HEK293 (cell line): ENCODE results near the gene CYB5B.

ENCODE experiments used
- CTCF ChIA-PET: fragments of 350-600 bp; formaldehyde crosslinking; extraction: SDS; loops from one replicate; lab custom pipeline; 2021; ENCODE audit warnings: antibody characterized with exemption; lab: Yijun Ruan, JAX
- POLR2A ChIA-PET: fragments of 300-600 bp; formaldehyde crosslinking; extraction: SDS; loops from one replicate; lab custom pipeline; 2020; ENCODE audit warnings: antibody characterized with exemption, inconsistent platforms; lab: Yijun Ruan, JAX
- H3K27ac ChIP-seq: fragments of 200-500 bp; sonication (Bioruptor generic); 2 replicates; pipeline ENCODE4 v1.5.1; 2014; ENCODE audit warnings: low read depth, low read length, control low read depth, inconsistent platforms; ENCODE audit errors: extremely low read depth
- H3K36me3 ChIP-seq, 2 experiments: fragments of 200-500 bp in 1 of 2; sonication (Bioruptor generic) in 1 of 2; 1 replicate in 1 of 2; 2 replicates in 1 of 2; pipeline ENCODE4 v1.5.1; 2014 to 2017; ENCODE audit warnings: inconsistent platforms in 2 of 2, low read length in 2 of 2; ENCODE audit not compliant: control insufficient read depth in 2 of 2, insufficient read depth in 1 of 2
- H3K4me1 ChIP-seq: fragments of 200-500 bp; sonication (Bioruptor generic); 2 replicates; pipeline ENCODE4 v1.5.1; 2014; ENCODE audit warnings: mild to moderate bottlenecking, low read length, inconsistent platforms; ENCODE audit not compliant: control insufficient read depth, insufficient read depth
- H3K4me3 ChIP-seq: 2 replicates; pipeline ENCODE4 v1.5.1; 2011; ENCODE audit warnings: low read depth, mild to moderate bottlenecking, control low read depth, low read length, moderate library complexity
- H3K9me3 ChIP-seq: fragments of 200-500 bp; sonication (Bioruptor generic); 2 replicates; pipeline ENCODE4 v1.5.1; 2014; ENCODE audit warnings: low read depth, low read length, inconsistent platforms; ENCODE audit not compliant: control insufficient read depth, insufficient read depth
- MYNN ChIP-seq: fragments of 450-650 bp; formaldehyde crosslinking; IDR thresholded peaks from 2 replicates; pipeline ENCODE4 v1.5.1; 2016; ENCODE audit warnings: missing biosample characterization, missing genetic modification characterization, borderline replicate concordance
- OVOL3 ChIP-seq: fragments of 450-650 bp; formaldehyde crosslinking; IDR thresholded peaks from 2 replicates; pipeline ENCODE4 v1.5.1; 2016; ENCODE audit warnings: missing biosample characterization, missing genetic modification characterization
- SP7 ChIP-seq: fragments of 450-650 bp; formaldehyde crosslinking; IDR thresholded peaks from 2 replicates; pipeline ENCODE4 v1.5.1; 2016; ENCODE audit warnings: missing biosample characterization, missing genetic modification characterization
- ZBTB48 ChIP-seq: fragments of 450-650 bp; formaldehyde crosslinking; IDR thresholded peaks from 2 replicates; pipeline ENCODE4 v1.5.1; 2016; ENCODE audit warnings: missing biosample characterization, missing genetic modification characterization
- ZFP3 ChIP-seq: fragments of 450-650 bp; formaldehyde crosslinking; IDR thresholded peaks from 2 replicates; pipeline ENCODE4 v1.5.1; 2016; ENCODE audit warnings: low read depth, missing biosample characterization, missing genetic modification characterization
- ZFP41 ChIP-seq: fragments of 450-650 bp; formaldehyde crosslinking; IDR thresholded peaks from 2 replicates; pipeline ENCODE4 v1.5.1; 2016; ENCODE audit warnings: missing biosample characterization, missing genetic modification characterization, borderline replicate concordance
- ZNF155 ChIP-seq: fragments of 450-650 bp; formaldehyde crosslinking; IDR thresholded peaks from 2 replicates; pipeline ENCODE4 v1.5.1; 2016; ENCODE audit warnings: missing biosample characterization, missing genetic modification characterization
- ZNF174 ChIP-seq: fragments of 450-650 bp; formaldehyde crosslinking; IDR thresholded peaks from 2 replicates; pipeline ENCODE4 v1.5.0; 2017; ENCODE audit warnings: missing biosample characterization, mild to moderate bottlenecking, missing genetic modification characterization
- ZNF416 ChIP-seq: fragments of 450-650 bp; formaldehyde crosslinking; IDR thresholded peaks from 2 replicates; pipeline ENCODE4 v1.5.1; 2016; ENCODE audit warnings: missing biosample characterization, missing genetic modification characterization
- ZNF521 ChIP-seq: fragments of 450-650 bp; formaldehyde crosslinking; IDR thresholded peaks from 2 replicates; pipeline ENCODE4 v1.5.1; 2017; ENCODE audit warnings: missing biosample characterization, mild to moderate bottlenecking, missing genetic modification characterization
- ZNF549 ChIP-seq: fragments of 450-650 bp; IDR thresholded peaks from 2 replicates; pipeline ENCODE4 v1.5.1; 2018; ENCODE audit warnings: missing biosample characterization, missing genetic modification characterization, mild to moderate bottlenecking, inconsistent platforms, moderate library complexity
- ZNF626 ChIP-seq: fragments of 450-650 bp; sonication (Bioruptor Pico); formaldehyde crosslinking; IDR thresholded peaks from 2 replicates; pipeline ENCODE4 v1.5.1; 2018; ENCODE audit warnings: missing biosample characterization, missing genetic modification characterization, inconsistent platforms
- ZNF629 ChIP-seq: fragments of 450-650 bp; formaldehyde crosslinking; IDR thresholded peaks from 2 replicates; pipeline ENCODE4 v1.5.1; 2017; ENCODE audit warnings: missing biosample characterization, missing genetic modification characterization
- ZNF785 ChIP-seq: fragments of 450-650 bp; formaldehyde crosslinking; IDR thresholded peaks from 2 replicates; pipeline ENCODE4 v1.5.1; 2016; ENCODE audit warnings: missing biosample characterization, missing genetic modification characterization
- TF ChIP-seq, protein P1 (sequence below): fragments of 450-650 bp; formaldehyde crosslinking; IDR thresholded peaks from 2 replicates; pipeline ENCODE4 v1.5.1; 2017; ENCODE audit warnings: missing biosample characterization, missing genetic modification characterization
- TF ChIP-seq, protein P2 (sequence below): fragments of 450-650 bp; formaldehyde crosslinking; IDR thresholded peaks from 2 replicates; pipeline ENCODE4 v1.5.1; 2016; ENCODE audit warnings: missing biosample characterization, missing genetic modification characterization
- TF ChIP-seq, protein P3 (sequence below): fragments of 450-650 bp; formaldehyde crosslinking; IDR thresholded peaks from 2 replicates; pipeline ENCODE4 v1.5.1; 2016; ENCODE audit warnings: missing biosample characterization, missing genetic modification characterization
- TF ChIP-seq, protein P4 (sequence below): fragments of 450-650 bp; formaldehyde crosslinking; IDR thresholded peaks from 2 replicates; pipeline ENCODE4 v1.5.1; 2016; ENCODE audit warnings: missing biosample characterization, missing genetic modification characterization
- TF ChIP-seq, protein P5 (sequence below): fragments of 450-650 bp; formaldehyde crosslinking; IDR thresholded peaks from 2 replicates; pipeline ENCODE4 v1.5.1; 2016; ENCODE audit warnings: missing biosample characterization, missing genetic modification characterization
- TF ChIP-seq, protein P6 (sequence below): IDR thresholded peaks from 2 replicates; pipeline ENCODE4 v1.6.1; 2011; ENCODE audit warnings: mild to moderate bottlenecking, low read depth, low read length, borderline replicate concordance

Gene CYB5B

DNA sequence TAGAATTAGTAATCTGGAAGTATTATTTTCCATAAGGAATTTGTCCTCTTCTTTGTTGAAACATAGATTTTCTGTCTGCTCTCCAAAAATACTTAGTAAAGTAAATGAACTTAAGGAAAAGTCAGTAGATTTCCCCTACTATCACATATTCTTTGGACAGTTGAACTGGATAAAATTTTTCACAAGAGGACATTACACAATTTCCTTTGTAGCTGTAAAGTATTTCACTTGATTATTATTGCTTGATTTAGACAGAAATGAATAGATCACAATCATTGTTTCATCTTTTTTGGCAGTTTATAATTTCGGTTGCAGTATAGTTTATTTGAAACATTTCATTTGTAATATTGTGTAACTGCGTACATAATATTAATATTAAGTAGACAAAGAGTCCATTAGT, 12.5 kb downstream of the CYB5B start (continued):
- TF ChIP-seq SP7 (tag by site-specific recombination) (no peak), ZFP3 (tag by site-specific recombination) (no peak), ZNF785 (no peak), ZNF155 (tag by site-specific recombination) (no peak), ZNF416 (tag by site-specific recombination) (no peak), ZNF549 (no peak), ZNF521 (tag by site-specific recombination) (no peak), ZNF629 (tag by site-specific recombination) (no peak)

DNA sequence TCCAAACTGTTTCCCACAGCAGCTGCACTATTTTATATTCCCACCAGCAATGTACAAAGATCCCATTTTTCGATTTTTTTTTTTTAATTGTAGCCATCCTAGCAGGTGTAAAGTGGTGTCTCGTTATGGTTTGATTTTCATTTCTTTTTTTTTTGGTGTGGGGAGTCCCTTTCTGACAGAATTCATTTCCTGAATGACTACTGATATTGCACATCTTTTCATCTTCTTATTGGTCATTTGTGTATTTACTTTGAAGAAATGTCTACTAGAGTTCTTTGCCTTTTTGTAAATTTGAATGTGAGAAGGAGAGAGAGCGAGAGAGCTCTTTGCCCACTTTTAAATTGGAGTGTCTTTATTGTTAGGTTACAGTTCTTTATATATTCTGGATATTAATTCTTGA, 14.0 kb downstream of the CYB5B start:
- Histone ChIP-seq H3K27ac (no peak overlapping the region), H3K36me3 (peaks cover 4 to 18% of the 10 kb centered on the region in 2 experiments; a peak in 2 of 3 replicates)
- CTCF ChIA-PET: interaction anchor here (0.6 kb wide), 1 partner anchor 62 kb away, joined by 4 read pairs; no protein-coding TSS in a partner anchor

DNA sequence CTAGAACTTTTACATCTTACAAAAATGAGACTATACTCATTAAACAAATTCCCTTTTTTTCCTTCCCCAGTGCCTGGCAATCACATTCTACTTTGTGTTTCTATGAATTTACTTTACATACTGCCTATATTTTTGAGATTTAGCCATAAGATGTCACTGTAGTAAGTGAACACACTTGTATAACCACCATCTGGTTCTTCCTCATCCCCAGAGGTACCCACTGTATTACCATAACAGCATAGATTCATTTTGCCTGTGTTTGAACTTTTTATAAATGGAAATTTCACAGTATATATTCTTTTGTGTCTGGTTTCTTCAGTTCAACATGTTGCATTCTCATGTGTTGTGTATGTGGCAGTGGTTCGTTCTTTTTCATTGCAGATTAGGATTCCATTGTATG, 15.8 kb downstream of the CYB5B start:
- Histone ChIP-seq H3K9me3 (no peaks in the 10 kb centered on the region), H3K36me3 (peaks cover 4 to 5% of the 10 kb centered on the region in 2 experiments; a peak in 2 of 3 replicates), H3K4me3 (no peak overlapping the region), H3K4me1 (peaks cover 13% of the 10 kb centered on the region), H3K27ac (no peak overlapping the region)
- ChIA-PET POLR2A (no interaction called here), CTCF (interaction anchor here (0.6 kb wide), 1 partner anchor 12 kb away, joined by 3 read pairs; no protein-coding TSS in a partner anchor)
- TF ChIP-seq ZFP41 (no peak), ZNF174 (tag by site-specific recombination) (no peak), MYNN (no peak), ZBTB48 (tag by site-specific recombination) (no peak)
- TF ChIP-seq, protein P1, sequence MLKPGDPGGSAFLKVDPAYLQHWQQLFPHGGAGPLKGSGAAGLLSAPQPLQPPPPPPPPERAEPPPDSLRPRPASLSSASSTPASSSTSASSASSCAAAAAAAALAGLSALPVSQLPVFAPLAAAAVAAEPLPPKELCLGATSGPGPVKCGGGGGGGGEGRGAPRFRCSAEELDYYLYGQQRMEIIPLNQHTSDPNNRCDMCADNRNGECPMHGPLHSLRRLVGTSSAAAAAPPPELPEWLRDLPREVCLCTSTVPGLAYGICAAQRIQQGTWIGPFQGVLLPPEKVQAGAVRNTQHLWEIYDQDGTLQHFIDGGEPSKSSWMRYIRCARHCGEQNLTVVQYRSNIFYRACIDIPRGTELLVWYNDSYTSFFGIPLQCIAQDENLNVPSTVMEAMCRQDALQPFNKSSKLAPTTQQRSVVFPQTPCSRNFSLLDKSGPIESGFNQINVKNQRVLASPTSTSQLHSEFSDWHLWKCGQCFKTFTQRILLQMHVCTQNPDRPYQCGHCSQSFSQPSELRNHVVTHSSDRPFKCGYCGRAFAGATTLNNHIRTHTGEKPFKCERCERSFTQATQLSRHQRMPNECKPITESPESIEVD: no peak
- TF ChIP-seq, protein P2, sequence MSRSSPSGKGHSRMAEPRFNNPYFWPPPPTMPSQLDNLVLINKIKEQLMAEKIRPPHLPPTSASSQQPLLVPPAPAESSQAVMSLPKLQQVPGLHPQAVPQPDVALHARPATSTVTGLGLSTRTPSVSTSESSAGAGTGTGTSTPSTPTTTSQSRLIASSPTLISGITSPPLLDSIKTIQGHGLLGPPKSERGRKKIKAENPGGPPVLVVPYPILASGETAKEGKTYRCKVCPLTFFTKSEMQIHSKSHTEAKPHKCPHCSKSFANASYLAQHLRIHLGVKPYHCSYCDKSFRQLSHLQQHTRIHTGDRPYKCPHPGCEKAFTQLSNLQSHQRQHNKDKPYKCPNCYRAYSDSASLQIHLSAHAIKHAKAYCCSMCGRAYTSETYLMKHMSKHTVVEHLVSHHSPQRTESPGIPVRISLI (tag by site-specific recombination): no peak
- TF ChIP-seq, protein P3, sequence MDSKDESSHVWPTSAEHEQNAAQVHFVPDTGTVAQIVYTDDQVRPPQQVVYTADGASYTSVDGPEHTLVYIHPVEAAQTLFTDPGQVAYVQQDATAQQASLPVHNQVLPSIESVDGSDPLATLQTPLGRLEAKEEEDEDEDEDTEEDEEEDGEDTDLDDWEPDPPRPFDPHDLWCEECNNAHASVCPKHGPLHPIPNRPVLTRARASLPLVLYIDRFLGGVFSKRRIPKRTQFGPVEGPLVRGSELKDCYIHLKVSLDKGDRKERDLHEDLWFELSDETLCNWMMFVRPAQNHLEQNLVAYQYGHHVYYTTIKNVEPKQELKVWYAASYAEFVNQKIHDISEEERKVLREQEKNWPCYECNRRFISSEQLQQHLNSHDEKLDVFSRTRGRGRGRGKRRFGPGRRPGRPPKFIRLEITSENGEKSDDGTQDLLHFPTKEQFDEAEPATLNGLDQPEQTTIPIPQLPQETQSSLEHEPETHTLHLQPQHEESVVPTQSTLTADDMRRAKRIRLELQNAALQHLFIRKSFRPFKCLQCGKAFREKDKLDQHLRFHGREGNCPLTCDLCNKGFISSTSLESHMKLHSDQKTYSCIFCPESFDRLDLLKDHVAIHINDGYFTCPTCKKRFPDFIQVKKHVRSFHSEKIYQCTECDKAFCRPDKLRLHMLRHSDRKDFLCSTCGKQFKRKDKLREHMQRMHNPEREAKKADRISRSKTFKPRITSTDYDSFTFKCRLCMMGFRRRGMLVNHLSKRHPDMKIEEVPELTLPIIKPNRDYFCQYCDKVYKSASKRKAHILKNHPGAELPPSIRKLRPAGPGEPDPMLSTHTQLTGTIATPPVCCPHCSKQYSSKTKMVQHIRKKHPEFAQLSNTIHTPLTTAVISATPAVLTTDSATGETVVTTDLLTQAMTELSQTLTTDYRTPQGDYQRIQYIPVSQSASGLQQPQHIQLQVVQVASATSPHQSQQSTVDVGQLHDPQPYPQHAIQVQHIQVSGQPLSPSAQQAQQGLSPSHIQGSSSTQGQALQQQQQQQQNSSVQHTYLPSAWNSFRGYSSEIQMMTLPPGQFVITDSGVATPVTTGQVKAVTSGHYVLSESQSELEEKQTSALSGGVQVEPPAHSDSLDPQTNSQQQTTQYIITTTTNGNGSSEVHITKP (tag by site-specific recombination): no peak

More for the DNA sequence above, 14.0 kb downstream of the CYB5B start:
- H3K9me3 ChIP-seq: no peaks in the 10 kb centered on the region
- no peak overlapping the region for H3K4me3 ChIP-seq
- POLR2A ChIA-PET: interaction anchor here (1.4 kb wide), 1 partner anchor 14 kb away, joined by 4 read pairs; the partner anchor contains the start of gene CYB5B
- TF ChIP-seq, protein P4, sequence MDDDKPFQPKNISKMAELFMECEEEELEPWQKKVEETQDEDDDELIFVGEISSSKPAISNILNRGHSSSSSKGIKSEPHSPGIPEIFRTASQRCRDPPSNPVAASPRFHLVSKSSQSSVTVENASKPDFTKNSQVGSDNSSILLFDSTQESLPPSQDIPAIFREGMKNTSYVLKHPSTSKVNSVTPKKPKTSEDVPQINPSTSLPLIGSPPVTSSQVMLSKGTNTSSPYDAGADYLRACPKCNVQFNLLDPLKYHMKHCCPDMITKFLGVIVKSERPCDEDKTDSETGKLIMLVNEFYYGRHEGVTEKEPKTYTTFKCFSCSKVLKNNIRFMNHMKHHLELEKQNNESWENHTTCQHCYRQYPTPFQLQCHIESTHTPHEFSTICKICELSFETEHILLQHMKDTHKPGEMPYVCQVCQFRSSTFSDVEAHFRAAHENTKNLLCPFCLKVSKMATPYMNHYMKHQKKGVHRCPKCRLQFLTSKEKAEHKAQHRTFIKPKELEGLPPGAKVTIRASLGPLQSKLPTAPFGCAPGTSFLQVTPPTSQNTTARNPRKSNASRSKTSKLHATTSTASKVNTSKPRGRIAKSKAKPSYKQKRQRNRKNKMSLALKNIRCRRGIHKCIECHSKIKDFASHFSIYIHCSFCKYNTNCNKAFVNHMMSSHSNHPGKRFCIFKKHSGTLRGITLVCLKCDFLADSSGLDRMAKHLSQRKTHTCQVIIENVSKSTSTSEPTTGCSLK (tag by site-specific recombination): no peak
- TF ChIP-seq, protein P5, sequence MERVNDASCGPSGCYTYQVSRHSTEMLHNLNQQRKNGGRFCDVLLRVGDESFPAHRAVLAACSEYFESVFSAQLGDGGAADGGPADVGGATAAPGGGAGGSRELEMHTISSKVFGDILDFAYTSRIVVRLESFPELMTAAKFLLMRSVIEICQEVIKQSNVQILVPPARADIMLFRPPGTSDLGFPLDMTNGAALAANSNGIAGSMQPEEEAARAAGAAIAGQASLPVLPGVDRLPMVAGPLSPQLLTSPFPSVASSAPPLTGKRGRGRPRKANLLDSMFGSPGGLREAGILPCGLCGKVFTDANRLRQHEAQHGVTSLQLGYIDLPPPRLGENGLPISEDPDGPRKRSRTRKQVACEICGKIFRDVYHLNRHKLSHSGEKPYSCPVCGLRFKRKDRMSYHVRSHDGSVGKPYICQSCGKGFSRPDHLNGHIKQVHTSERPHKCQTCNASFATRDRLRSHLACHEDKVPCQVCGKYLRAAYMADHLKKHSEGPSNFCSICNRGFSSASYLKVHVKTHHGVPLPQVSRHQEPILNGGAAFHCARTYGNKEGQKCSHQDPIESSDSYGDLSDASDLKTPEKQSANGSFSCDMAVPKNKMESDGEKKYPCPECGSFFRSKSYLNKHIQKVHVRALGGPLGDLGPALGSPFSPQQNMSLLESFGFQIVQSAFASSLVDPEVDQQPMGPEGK: no peak
- TF ChIP-seq ZNF626: no peak
- TF ChIP-seq, protein P6, sequence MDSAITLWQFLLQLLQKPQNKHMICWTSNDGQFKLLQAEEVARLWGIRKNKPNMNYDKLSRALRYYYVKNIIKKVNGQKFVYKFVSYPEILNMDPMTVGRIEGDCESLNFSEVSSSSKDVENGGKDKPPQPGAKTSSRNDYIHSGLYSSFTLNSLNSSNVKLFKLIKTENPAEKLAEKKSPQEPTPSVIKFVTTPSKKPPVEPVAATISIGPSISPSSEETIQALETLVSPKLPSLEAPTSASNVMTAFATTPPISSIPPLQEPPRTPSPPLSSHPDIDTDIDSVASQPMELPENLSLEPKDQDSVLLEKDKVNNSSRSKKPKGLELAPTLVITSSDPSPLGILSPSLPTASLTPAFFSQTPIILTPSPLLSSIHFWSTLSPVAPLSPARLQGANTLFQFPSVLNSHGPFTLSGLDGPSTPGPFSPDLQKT: no peak
- TF ChIP-seq OVOL3 (tag by site-specific recombination): no peak
- peaks cover 5% of the 10 kb centered on the region for H3K4me1 ChIP-seq
